KBM-7 (cell line): ENCODE data around the gene FAM181A.
A peak's percentile ranks its signal among the peaks of the same experiment; 100 is the strongest.

Source experiments
- DNase-seq: peaks from one replicate; pipeline ENCODE4 v3.0.0-alpha.2; 2015
- in situ Hi-C: fragments of 300-500 bp; cut with MboI; formaldehyde crosslinking; loops from 2 replicates; pipeline ENCODE4 v1.14.3; 2020; ENCODE audit warnings: low sequenced_read_pairs, low pct_unique_long_range_greater_than_20kb, mixed read lengths

Gene FAM181A

DNA sequence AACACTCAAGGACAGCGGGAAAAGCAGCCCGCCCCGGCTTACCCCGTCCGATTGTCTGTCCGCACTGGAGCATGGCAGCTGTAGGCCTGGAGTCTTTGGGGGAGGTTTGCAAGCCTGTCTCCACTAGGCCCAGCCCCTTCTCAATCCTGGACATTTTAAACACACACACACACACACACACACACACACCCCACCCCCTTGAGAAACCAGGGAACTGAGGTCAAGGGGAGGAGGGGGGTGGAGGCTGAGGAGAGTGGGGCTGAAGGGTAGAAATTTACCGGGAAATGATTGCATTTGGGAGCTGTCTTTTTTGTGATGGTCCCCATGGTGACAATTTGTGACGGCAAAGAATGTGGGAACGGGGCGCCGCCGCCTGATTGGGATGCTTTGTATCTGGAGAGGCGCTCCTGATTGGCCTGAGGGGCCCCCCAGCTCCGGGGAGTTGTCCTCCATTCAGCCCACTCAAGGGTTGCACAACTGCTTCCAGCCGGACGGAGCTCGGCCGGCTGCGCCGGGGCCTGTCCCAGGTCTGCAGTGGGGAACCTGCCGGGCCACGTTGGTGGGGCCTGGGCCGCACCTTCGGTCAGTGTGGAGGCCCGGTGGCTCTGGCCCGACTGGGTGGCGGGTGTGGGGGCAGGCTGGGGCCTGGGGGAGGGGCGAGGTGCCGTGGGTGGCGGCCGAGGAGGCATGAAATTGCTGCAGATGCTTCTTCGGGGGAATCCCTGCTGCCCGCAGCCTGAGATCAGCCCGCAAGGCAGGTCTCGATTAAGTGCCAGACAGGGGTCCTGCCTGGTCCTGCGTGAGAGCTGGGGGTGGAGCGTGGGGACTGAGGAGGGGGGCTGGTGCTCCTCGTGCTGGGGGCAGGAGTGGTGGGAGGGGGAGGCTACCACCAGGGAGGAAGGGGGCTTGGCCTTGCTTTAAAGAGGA, at the start of gene FAM181A:
Gene FAM181A (plus strand): TSS at position 472 of the 927 bp plus-strand sequence. CDS start 942 bp downstream, outside the sequence.
- in situ Hi-C loops, result no loop called here
- DNase-seq, result no peak

DNA sequence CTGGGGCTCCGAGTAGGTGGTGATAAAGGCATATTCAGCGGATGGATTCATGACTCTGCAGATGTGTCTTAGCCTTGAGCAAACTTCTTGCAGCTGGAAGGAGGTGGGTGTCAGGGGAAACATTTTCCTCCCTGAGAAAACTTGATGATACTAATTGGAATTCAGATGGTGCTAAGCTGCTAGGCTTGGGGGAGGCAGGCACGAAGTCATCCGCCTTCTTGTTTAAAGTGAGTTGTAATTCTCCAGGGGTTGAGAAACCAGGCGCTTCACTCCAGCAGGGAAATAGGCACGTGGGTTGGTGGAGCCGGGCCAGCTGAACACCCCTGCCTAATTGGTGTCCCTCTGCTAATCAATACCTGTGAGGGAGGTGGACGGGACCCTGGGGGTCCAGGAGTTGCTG, 48.9 kb upstream of the FAM181A start:
- DNase-seq, result no peak
- in situ Hi-C loops, result no loop called here

DNA sequence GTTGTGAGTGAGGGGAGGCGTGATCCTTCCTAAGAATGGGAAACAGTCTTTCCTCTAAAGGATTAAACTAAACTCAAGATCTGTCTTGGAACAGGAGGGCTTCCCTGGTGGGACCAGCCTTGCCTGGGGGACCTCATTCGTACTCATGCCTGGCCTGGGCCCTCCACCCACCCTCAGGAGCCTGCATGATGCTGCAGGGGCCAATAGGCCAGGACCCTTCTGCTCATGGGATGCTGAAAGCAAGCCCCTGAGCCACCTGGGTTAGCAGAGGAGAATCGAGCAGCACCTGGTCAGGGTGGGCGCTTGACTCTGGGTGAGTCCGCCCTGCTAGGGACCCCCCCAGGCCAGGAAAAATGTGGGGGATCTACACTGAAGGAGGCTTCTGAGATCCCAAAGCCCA, 48.3 kb upstream of the FAM181A start:
- in situ Hi-C loops, result no loop called here

DNA sequence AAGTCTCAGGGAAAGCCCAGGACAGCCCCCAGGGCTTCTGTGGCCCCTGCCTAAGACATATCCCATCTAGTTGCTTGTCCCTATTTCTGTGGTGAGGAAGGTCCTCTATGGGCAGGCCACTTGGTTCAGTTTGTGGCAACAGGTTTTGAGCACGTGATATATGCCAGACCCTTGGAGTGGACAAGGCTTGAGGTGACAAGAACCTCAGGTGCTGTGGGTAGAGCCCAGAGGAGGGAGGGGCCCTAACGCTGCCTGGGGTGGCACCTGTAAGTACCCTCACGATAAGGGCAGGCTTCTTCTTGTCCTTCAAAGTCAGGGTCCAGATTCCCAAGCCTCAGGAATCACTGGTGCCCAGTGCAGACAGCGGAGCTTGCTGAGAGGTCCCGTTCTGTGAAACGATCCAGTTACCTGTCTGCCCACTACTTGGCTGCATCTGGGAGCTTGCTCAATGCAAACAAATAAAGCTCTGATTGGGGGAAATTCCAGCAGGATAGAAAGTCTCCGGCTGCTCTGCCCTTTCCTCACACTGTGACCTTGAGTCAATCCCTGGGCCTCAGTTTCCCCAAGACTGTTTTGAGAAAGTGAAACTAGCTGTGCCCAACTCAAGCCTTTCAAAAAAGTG, 47.7 kb upstream of the FAM181A start:
- in situ Hi-C loops, result no loop called here
- no peak for DNase-seq

More for the DNA sequence above, 48.3 kb upstream of the FAM181A start:
- DNase-seq, result no peak

DNA sequence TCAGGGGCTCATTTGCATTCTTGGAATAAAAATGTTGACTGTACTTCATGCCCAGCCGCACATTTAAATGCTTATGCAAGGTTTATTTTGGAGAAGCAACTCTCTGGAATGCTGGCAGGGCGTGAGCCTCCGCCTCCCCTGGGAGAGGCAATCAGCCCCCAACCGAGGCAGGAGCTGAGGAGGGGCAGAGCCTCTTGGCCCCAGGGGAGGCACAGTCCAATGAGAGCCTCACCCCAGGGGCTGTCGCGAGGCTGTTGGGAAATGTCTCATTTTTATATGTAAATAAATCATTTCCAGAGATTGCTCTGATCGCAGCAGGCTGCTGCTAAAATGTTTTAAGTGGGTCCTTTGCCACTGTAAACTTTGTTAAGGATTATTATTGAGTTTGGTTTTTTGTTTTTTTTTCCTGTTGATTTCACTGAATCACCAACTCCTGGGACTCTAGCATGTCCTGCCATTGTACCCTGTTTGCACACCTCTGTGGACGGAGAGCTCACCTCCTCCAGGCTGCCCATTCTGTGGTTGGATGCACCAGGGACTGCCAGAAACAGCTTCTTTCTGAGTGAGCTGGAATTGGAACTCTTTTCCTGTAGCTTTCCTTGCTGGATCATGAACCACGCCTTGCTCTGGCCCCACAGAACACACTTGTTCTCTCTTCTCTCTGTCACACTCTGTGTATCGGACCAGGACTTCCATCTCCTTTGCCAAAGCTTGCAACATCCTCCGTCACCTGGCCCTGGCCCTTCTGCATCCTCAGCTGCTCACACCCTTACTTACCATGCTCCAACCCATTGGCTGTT, 46.9 kb upstream of the FAM181A start:
- DNase-seq, result no peak
- in situ Hi-C loops, result no loop called here

DNA sequence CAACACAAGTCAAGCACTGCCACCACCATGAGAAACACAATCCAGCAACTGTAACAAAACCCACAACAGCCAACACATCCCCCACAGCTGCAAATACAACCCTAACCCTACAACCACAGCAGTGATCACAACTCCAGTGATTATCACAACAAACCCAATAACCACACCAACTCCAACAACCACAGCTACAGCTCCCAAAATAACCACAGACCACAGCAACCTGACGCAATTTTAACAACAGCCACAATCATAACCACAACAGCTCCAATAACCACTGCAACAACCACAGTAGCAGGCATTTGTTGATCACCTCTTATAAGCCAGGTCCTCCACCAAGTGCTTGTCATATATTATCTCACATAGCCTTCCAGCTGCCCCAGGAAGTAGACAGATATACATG, 42.2 kb upstream of the FAM181A start:
- in situ Hi-C loops, result no loop called here
- DNase-seq, result no peak

DNA sequence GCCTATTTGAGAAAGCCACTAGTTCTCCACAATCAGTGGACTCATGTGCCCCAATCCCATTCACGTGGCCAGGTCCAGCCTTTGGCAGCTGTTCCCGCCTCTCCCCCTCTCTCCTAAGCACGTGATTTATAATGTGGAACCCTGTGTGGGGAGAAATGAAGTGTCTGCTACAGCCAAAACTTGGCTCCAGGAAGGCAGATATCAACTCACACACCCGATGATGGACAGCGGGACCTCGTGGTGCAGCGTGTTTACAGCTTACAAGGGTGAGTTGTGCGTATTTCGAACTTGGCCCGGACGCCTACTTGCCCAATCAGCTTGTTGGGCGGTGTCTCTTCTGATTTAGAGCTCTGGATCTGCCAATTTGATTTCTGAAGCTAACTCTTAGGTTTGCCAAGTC, 38.1 kb upstream of the FAM181A start:
- DNase-seq, result no peak
- in situ Hi-C loops, result no loop called here

DNA sequence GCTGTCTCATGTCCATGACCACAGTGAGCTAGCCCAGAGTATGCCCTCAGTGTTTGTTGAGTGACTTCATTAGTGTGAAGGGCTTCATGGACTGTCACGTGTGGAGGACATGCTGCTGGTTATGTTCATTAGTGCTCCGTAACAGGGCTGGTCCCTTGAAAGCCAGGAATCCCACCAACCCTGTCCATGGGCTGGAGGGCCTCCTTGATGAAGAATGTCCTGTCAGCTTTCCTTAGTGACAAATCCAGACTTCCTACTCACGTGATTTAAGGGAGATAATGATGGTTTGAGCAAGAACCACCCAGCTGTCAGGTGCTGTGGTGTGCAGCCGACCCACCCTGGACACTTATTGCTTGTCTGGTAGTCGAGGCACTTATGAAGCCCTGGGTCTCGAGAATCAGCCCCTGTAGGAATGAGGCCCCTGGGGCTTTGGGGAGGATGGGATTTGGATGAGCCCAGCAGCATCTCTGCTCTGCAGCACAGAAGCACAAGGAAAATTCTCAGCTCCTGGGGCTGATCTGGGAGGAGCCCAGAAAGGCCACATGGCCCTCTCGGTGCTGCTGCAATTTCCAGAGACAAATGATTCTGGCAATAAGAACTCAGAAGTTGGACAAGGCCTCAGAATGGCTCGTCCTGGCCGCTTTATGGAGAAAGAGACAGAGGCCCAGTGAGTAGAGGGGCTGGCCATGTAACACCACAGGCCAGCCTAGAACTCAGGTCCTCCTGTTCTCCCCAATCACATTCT, 37.2 kb upstream of the FAM181A start:
- in situ Hi-C loops, result no loop called here
- no peak for DNase-seq

DNA sequence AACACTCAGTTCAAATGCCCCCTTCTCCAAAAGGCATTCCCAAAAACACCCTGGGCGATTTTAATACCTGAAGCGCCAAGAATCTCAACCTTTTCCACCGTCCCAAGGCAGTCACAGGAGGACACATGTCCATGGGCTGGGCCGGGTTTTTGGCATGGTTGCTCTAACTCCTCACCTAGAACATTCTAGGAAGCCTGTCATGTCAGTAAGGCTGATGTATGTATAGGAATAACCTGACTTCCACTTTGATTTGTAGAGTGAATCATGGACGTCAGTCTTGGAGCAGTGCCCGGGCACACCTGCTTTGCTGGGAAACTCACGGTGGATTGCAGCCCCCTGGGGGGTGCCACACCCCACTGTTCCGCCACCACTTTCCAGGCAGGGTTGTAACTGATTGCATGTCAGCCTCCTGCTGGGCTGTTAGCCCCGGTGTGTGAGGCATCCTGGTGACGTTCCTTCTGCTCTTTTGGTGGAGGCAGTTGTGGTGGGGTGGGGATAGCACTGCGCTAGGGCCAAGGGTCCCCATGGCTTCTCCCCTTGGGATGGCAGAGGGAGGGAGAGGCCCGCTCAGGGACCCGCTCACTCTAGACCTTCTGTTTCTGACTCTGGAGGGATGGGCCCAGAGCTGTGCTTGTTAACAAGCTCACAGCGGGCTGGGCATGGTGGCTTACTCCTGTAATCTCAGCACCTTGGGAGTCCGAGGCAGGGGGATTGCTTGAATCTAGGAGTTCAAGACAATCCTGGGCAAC, 35.2 kb upstream of the FAM181A start:
- DNase-seq, result no peak
- in situ Hi-C loops, result no loop called here

DNA sequence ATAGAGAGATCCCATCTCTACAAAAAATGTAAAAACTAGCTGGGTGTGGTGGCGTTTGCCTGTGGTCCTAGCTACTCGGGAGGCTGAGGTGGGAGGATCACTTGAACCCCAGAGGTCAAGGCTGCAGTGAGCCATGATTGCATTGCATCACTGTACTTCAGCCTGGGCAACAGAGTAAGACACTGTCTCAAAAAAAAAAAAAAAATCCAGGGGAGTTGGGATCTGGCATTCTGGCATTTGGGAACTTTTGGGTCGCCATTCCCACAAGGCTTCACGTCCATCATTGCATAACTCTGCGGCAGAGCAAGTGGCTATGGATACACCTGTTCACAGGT, 34.7 kb upstream of the FAM181A start:
- in situ Hi-C loops, result no loop called here
- no peak for DNase-seq

DNA sequence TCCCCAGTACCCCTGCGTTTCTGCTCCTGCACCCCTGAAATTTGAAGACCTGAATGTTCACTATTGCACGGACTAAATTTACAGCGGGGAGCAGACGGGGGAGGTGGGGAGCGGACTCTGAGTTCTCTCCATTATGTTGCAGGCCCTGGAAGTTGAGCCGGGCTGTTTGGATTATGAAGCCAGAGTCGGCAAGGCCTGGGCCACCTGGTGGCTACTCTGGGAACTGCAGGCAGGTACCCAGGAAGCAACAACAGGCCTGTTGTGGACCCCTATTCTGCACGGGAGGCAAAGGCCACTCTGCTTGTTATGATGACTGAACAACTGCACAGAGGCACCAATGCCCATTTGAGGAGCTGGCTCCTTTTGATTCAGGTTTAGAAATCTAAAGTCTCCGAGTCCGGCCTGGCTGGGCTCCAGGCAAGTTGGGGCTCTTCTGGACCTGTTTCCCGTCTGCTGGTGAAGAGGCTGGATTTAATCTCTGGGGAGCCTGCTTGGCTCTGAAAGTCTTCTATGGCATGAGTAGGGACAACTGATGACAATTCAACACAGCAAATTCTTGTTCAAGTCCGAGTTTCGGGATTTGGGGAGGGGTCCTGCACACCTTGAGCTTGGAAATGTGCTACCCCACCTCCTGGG, 34.1 kb upstream of the FAM181A start:
- in situ Hi-C loops, result no loop called here
- peak; percentile 57 for DNase-seq

DNA sequence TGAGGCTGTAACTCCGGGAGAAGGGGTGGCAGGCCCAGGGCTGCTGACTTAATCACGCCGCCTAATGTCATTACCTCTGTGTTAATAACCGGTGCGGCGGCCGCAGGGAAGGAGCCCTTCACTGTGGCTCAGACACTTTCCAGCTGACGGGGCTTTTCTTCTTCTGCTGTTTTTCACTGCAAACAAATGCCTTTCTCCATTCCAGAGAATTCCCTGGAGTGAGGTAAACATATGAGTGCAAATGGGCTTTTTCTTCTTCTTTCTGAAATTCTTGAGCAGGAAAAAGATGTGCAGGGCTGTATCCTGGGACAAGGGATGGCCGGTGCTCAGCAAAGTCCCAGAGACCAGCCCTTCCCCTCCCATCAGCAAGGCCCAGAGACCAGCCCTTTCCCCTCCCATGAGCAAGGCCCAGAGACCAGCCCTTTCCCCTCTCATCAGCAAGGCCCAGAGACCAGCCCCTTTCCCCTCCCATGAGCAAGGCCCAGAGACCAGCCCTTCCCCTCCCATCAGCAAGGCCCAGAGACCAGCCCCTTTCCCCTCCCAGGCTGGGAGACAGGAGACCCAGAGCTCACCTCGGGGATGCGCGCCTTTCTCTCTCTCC, 33.4 kb upstream of the FAM181A start:
- DNase-seq, result no peak
- in situ Hi-C loops, result no loop called here

DNA sequence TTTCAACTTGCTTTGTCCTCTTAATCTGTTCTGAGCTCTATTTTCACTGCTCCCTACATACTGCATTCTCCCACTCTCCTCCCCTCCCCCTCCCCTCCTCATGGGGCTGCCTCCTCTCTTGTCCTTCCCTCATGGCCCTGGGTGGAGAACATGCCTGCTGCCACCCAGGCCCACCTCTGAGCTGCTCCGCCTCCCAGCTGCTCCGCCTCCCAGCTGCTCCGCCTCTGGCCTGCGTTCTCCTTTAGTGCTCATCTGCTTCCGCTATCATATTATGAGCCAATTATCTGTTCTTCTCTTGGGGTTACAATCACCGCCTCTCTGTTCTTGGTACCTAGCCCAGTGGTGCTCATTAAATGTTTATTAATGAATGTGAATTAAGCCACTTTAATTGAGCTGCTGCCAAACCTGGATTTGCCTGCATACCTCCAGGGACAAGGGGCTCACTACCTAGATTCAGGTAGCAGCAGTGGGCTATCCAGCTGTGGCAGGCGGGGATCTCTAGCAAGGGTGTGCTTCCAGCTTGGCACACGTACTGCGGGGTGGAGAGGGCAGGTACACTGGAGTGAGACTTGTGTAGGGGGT, 32.0 kb upstream of the FAM181A start:
- in situ Hi-C loops, result no loop called here
- no peak for DNase-seq

DNA sequence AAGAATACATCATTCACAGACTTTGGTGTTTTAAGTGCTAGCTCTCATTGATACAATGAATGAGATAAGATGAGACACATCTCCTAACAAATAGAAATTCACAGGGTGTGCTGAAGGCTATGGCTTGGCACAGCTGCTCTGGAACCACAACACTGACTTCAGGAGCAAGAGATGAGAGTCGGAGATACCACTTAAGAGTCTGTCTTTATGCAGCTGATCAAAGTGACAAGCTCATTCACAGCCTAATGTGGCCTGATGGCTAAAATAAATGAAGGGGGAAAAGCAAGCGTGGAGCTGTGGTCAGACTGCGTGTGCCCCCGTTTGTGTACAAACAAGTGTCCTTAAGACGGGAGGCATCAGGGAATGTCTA, 29.7 kb upstream of the FAM181A start:
- in situ Hi-C loops, result no loop called here
- no peak for DNase-seq

DNA sequence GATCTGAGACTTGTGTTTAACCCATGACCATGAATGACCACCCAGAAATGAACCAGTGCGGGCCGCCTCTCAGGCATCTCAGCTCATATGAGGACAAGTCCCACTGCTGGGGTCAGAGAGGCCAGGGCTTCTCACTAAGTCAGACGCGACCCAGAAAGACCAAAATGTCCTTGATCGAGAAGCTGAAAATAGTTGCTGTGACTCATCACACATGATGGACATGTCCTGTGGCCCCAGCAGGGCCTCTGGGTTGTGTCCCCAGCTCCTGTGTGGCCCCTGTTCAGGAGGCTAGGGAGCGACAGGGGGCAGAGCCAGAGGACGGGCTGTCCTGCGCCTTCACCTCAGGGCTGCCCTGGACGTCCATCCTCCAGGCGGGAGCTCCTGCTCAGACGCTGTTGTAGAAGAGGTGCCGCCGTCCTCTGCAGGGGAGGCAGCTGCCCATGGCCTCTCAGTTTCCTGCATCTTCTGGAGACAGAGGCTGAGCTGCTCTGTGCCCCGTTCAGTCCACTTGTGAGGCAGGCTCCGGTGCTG, 29.0 kb upstream of the FAM181A start:
- in situ Hi-C loops, result no loop called here
- no peak for DNase-seq

DNA sequence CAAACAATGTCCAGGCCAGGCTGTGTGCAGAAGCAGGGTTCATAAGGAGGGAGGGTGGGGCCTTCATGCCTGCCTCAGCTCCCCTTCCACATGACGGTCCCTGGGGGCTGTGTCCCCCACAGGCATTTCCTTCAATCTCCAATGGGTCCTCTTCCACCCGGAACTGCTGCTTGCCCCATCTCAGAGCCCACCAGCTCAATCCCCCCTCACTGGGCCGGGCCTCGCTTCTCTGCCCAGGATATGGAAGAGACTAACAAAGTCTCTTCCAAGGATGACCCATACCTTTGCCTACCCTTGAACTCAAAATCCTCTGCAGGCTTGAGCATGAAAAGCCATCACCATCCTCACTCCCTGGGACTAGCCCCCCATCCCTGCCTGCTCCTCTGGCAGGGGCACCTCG, 28.4 kb upstream of the FAM181A start:
- in situ Hi-C loops, result no loop called here
- no peak for DNase-seq

DNA sequence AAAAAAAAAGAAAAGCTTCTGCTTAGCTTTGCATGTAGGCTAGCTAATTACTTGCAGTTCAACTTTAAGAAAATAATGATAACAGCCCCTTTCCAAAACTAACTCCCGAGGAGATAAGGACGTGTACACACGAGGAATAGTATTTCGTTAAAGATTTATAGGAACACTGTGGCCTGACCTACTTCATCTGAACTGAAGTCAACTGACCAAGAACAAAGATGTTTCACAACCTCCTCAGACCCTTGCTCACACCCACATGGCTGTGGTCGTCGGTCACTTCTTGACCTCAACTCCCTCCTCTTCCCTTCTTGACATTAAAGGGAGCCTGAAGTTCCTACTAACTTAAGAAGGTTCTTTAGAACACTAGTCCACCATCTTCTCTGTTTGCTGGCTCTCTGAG, 25.3 kb upstream of the FAM181A start:
- no peak for DNase-seq
- in situ Hi-C loops, result no loop called here
